K562 (cell line): ENCODE data around the gene TMEM41B. TPM values are rescaled to one million over a fixed set of nuclear protein-coding genes. Genes with fewer than 3 reads are reported as not detected.

Source experiments
- ARID4B ChIP-seq: sonication (generic); formaldehyde crosslinking; IDR thresholded peaks from 2 replicates; pipeline ENCODE4 v1.8.0; 2022; ENCODE audit warnings: mild to moderate bottlenecking, missing genetic modification reagents
- ASH1L ChIP-seq: fragments of 450-650 bp; IDR thresholded peaks from 2 replicates; pipeline ENCODE4 v1.6.1; 2018; ENCODE audit warnings: borderline replicate concordance, mild to moderate bottlenecking, low read depth; ENCODE audit not compliant: partially characterized antibody
- CREB5 ChIP-seq: fragments of 250-450 bp; sonication (Bioruptor Pico); IDR thresholded peaks from 2 replicates; pipeline ENCODE4 v1.5.0; 2020; ENCODE audit warnings: mild to moderate bottlenecking
- EHMT2 ChIP-seq: fragments of 450-650 bp; IDR thresholded peaks from 2 replicates; pipeline ENCODE4 v1.6.1; 2018; ENCODE audit warnings: antibody characterized with exemption
- ESRRB ChIP-seq: fragments of 250-450 bp; sonication (Bioruptor Pico); IDR thresholded peaks from 2 replicates; pipeline ENCODE4 v1.5.0; 2020; ENCODE audit warnings: mild to moderate bottlenecking, moderate library complexity, borderline replicate concordance
- FOSL1 ChIP-seq: fragments of 200-800 bp; sonication (Bioruptor generic); conservative IDR thresholded peaks from 2 replicates; pipeline ENCODE4 v1.6.1; 2016; ENCODE audit warnings: missing genetic modification characterization, missing compliant biosample characterization
- GATAD2A ChIP-seq: fragments of 450-650 bp; IDR thresholded peaks from 2 replicates; pipeline ENCODE4 v1.6.1; 2017
- HDAC2 ChIP-seq: fragments of 450-650 bp; IDR thresholded peaks from 2 replicates; pipeline ENCODE4 v1.6.1; 2016; ENCODE audit warnings: mild to moderate bottlenecking
- MTA1 ChIP-seq: fragments of 450-650 bp; IDR thresholded peaks from 2 replicates; pipeline ENCODE4 v1.6.1; 2017; ENCODE audit warnings: borderline replicate concordance
- MTA2 ChIP-seq: fragments of 450-650 bp; IDR thresholded peaks from 2 replicates; pipeline ENCODE4 v1.6.1; 2016; ENCODE audit warnings: low read depth
- POLR2G ChIP-seq: fragments of 200-400 bp; formaldehyde crosslinking; IDR thresholded peaks from 2 replicates; pipeline ENCODE4 v1.6.1; 2017; ENCODE audit warnings: low read depth, mild to moderate bottlenecking, antibody characterized with exemption, low read length, moderate library complexity
- RHOXF2B ChIP-seq: fragments of 250-450 bp; sonication (Bioruptor Pico); conservative IDR thresholded peaks from 2 replicates; pipeline ENCODE4 v1.5.1; 2021
- SMAD1 ChIP-seq: fragments of 150-350 bp; IDR thresholded peaks from 2 replicates; pipeline ENCODE4 v1.6.1; 2014; ENCODE audit warnings: low read length, low read depth; ENCODE audit not compliant: partially characterized antibody
- TRIM24 ChIP-seq, 2 experiments: fragments of 450-650 bp; IDR thresholded peaks; 2 replicates each; pipeline ENCODE4 v1.6.1; 2016
- XRCC3 ChIP-seq: fragments of 450-650 bp; IDR thresholded peaks from 2 replicates; pipeline ENCODE4 v1.6.1; 2017; ENCODE audit warnings: mild to moderate bottlenecking, moderate library complexity
- ZBTB1 ChIP-seq: sonication (generic); formaldehyde crosslinking; IDR thresholded peaks from 2 replicates; pipeline ENCODE4 v1.8.1; 2023; ENCODE audit warnings: missing genetic modification reagents, low read depth, mild to moderate bottlenecking, borderline replicate concordance
- ZNF561 ChIP-seq: fragments of 450-650 bp; formaldehyde crosslinking; conservative IDR thresholded peaks from 2 replicates; pipeline ENCODE4 v1.4.0; 2020; ENCODE audit warnings: mild to moderate bottlenecking, moderate library complexity
- ZNF639 ChIP-seq, 2 experiments: fragments of 200-800 bp in 1 of 2; sonication (Bioruptor generic) in 1 of 2; sonication (generic) in 1 of 2; formaldehyde crosslinking in 1 of 2; IDR thresholded peaks in 1 of 2; conservative IDR thresholded peaks in 1 of 2; 2 replicates each; pipeline versions ENCODE4 v1.5.0 to v1.6.1; 2016 to 2020; ENCODE audit warnings: missing compliant biosample characterization in 1 of 2, missing genetic modification characterization in 1 of 2, missing genetic modification reagents in 1 of 2
- polyA plus RNA-seq, 8 experiments: library from polyadenylated mRNA; depleted of rRNA in 4 of 8; stranded (reverse) in 5 of 8; unstranded in 3 of 8; fragments of >200 nt; fragmentation: Nextera tagmentation in 2 of 8; fragmentation: Illumina TruSeq in 1 of 8; extraction: Ambion mirVana in 2 of 8; extraction: Trizol in 1 of 8; gene quantifications; 2 replicates each; pipeline versions ENCODE4 v1.2.1 to v1.2.3, GENCODE V29; 2011 to 2014; ENCODE audit warnings: inconsistent platforms in 1 of 8, missing spikeins in 1 of 8
- total RNA-seq, 7 experiments: library from RNA; depleted of rRNA in 6 of 7; stranded (reverse); fragments of >200 nt in 6 of 7; fragmentation: Illumina TruSeq in 2 of 7; extraction: Trizol in 2 of 7; gene quantifications; 2 replicates each; pipeline versions ENCODE4 v1.2.1 to v1.2.3, GENCODE V29; 2011 to 2021; ENCODE audit warnings: low replicate concordance in 1 of 7
- TF ChIP-seq, protein P1 (sequence below): fragments of 450-650 bp; IDR thresholded peaks from 2 replicates; pipeline ENCODE4 v1.6.1; 2018; ENCODE audit warnings: mild to moderate bottlenecking, low read depth; ENCODE audit not compliant: partially characterized antibody
- TF ChIP-seq, protein P2 (sequence below): fragments of 250-450 bp; sonication (Bioruptor Pico); IDR thresholded peaks from 2 replicates; pipeline ENCODE4 v1.4.0; 2020

Gene TMEM41B
- total and polyA plus RNA-seq, 9 of the 15 experiments (the other 6 are each of a cell fraction or from before 2014, with no cell fraction given), result 17.1 to 89.6 (median 48.7) TPM

GRCh38 chr11:9347100-9347499 is 32.7 kb upstream of the TMEM41B start (continued):
- TF ChIP-seq MTA1 (no peak), CREB5 (CRISPR knock-in tag) (no peak), ARID4B (CRISPR knock-in tag) (no peak), EHMT2 (peak; percentile 80; the same call in 1 of the 2 replicates), ZNF561 (CRISPR knock-in tag) (no peak), ZBTB1 (no peak), ESRRB (no peak), MTA2 (peak; percentile 29), FOSL1 (0 out of 2 replicates have a peak, but pooled peaks have one; percentile 22), GATAD2A (peak; percentile 84; the same call in 1 of the 2 replicates), ASH1L (no peak), POLR2G (no peak), HDAC2 (peak; percentile 65; the same call in 1 of the 2 replicates), RHOXF2B (CRISPR knock-in tag) (no peak), ZNF639 (CRISPR knock-in tag; conservative IDR thresholded peaks at IDR 0.05 in 1 of 2, IDR thresholded peaks at IDR 0.05 in 1 of 2) (no peak), TRIM24 (IDR thresholded peaks at IDR 0.05) (0 out of 4 replicates have a peak, but pooled peaks of 1 of the 2 experiments have one; percentile 26), SMAD1 (no peak), XRCC3 (no peak)
- TF ChIP-seq, protein P1, sequence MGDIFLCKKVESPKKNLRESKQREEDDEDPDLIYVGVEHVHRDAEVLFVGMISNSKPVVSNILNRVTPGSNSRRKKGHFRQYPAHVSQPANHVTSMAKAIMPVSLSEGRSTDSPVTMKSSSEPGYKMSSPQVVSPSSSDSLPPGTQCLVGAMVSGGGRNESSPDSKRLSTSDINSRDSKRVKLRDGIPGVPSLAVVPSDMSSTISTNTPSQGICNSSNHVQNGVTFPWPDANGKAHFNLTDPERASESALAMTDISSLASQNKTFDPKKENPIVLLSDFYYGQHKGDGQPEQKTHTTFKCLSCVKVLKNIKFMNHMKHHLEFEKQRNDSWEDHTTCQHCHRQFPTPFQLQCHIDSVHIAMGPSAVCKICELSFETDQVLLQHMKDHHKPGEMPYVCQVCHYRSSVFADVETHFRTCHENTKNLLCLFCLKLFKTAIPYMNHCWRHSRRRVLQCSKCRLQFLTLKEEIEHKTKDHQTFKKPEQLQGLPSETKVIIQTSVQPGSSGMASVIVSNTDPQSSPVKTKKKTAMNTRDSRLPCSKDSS, result no peak
- TF ChIP-seq, protein P2, sequence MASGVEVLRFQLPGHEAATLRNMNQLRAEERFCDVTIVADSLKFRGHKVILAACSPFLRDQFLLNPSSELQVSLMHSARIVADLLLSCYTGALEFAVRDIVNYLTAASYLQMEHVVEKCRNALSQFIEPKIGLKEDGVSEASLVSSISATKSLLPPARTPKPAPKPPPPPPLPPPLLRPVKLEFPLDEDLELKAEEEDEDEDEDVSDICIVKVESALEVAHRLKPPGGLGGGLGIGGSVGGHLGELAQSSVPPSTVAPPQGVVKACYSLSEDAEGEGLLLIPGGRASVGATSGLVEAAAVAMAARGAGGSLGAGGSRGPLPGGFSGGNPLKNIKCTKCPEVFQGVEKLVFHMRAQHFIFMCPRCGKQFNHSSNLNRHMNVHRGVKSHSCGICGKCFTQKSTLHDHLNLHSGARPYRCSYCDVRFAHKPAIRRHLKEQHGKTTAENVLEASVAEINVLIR (CRISPR knock-in tag), result no peak
